Measurements from ENCODE around the gene SAMD13.

- TF ChIP-seq TARDBP (IDR thresholded peaks at IDR 0.05) (no peak), ZNF384 (IDR thresholded peaks at IDR 0.05) (no peak), LEF1 (IDR thresholded peaks at IDR 0.05; ENCODE audit: borderline replicate concordance) (0 out of 2 replicates have a peak, but pooled peaks have one; percentile 11), BHLHE40 (IDR thresholded peaks at IDR 0.05; ENCODE audit: borderline replicate concordance) (no peak), ARNT (IDR thresholded peaks at IDR 0.05) (no peak), SP1 (IDR thresholded peaks at IDR 0.05) (no peak), SUZ12 (IDR thresholded peaks at IDR 0.05) (no peak), ELF4 (IDR thresholded peaks at IDR 0.05) (no peak), HDGF (IDR thresholded peaks at IDR 0.05; ENCODE audit: borderline replicate concordance) (no peak)
These were observed 3.2 kb upstream of the SAMD13 start for GRCh38 chr1:84298328-84298683.
